ENCODE measurements around the gene SUFU. TPM values are rescaled to one million over a fixed set of nuclear protein-coding genes. Genes with fewer than 3 reads are reported as not detected.

Gene SUFU
- polyA plus RNA-seq, 4 donors = 26.7 to 32.0 (median 28.0) TPM

DNA sequence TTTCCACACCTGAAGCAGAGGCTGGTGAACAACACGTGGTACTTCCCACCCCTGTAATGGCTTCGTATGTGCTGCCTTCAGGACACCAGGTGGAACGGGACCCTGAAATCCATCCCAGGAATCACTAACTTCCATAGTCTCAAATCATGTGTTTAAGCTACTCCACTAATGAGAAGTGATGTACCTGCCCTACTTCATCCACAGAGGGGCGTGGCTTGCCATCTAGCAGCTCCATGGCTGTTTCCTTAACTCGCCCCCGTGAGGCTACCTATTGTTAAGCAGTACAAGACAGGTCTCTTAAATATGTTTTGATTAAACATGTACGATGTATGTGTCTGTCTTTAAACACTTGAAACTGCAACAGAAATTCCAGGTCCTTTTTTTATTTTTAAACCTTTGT, 178.6 kb downstream of the SUFU start:
- no peak for DNase-seq (ENCODE audit: low read depth in 4 of 4, low spot score in 2 of 4)

DNA sequence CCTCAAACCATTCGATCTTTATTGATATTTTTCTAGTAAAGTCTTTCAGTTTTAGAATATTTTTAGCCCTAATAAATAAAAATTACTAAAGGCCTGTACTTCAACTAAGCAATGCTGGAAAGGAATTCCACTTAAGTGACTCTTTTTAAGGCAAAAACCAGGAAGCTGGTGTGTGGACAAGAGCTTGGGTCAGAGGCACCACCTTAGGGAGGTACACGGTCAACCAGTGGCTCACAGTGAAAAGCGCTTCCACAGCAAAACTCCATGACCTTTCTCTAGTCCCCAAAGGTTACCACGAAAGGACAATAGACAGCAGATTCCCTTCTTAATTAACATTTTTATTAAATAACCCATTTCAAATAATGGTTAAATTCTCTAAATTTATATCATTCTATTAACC, 179.2 kb downstream of the SUFU start:
- DNase-seq (ENCODE audit: low read depth in 4 of 4, low spot score in 2 of 4) = no peak

Other genes starting within 250 kb of the SUFU start
- gene NFKB2, start 108.3 kb upstream of the SUFU start, polyA plus RNA-seq (ENCODE audit: insufficient read length in 4 of 4) = 10 to 100 TPM; 16.8 to 22.7 (median 21.4) TPM
- gene PSD, start 85.2 kb upstream of the SUFU start, polyA plus RNA-seq (ENCODE audit: insufficient read length in 4 of 4) = 10 to 100 TPM in 3 of 4 donors, 1 to 10 TPM in 1; 7.8 to 14.6 (median 12.8) TPM
- 10 to 100 TPM in 3 of 4 donors, 1 to 10 TPM in 1; 7.8 to 14.2 (median 11.9) TPM for gene FBXL15, start 83.1 kb upstream of the SUFU start, polyA plus RNA-seq (ENCODE audit: insufficient read length in 4 of 4)
- gene CUEDC2, start 71.4 kb upstream of the SUFU start, polyA plus RNA-seq (ENCODE audit: insufficient read length in 4 of 4) = 10 to 100 TPM; 82.4 to 98.8 (median 88.6) TPM
- 1 to 10 TPM in 2 of 4 donors, under 1 TPM in 2; 0.44 to 2.4 (median 1.4) TPM for gene C10orf95, start 52.4 kb upstream of the SUFU start, polyA plus RNA-seq (ENCODE audit: insufficient read length in 4 of 4)
- 10 to 100 TPM; 83.8 to 88.0 (median 86.2) TPM for gene ACTR1A, start 1.3 kb upstream of the SUFU start, polyA plus RNA-seq (ENCODE audit: insufficient read length in 4 of 4)
- 100 to 1,000 TPM; 122 to 157 (median 132) TPM for gene TRIM8, start 140.5 kb downstream of the SUFU start, polyA plus RNA-seq (ENCODE audit: insufficient read length in 4 of 4)
- gene ARL3, start 210.4 kb downstream of the SUFU start, polyA plus RNA-seq (ENCODE audit: insufficient read length in 4 of 4) = 10 to 100 TPM; 28.1 to 35.7 (median 30.1) TPM
- gene SFXN2, start 210.7 kb downstream of the SUFU start, polyA plus RNA-seq (ENCODE audit: insufficient read length in 4 of 4) = 10 to 100 TPM; 38.8 to 84.1 (median 54.8) TPM
- 10 to 100 TPM; 46.4 to 52.4 (median 46.7) TPM for gene WBP1L, start 240.0 kb downstream of the SUFU start, polyA plus RNA-seq (ENCODE audit: insufficient read length in 4 of 4)